KMS-11 (cell line): ENCODE data around the gene SHISA4.
"Not testable (repeated sequence)": the region's sequence is repeated elsewhere in the genome, so short reads cannot be mapped to it uniquely, and the experiment has no call there.

ENCODE experiments used
- H2AFZ ChIP-seq: fragments of 200-600 bp; sonication (generic); 2 replicates; pipeline ENCODE4 v1.6.1; 2016; ENCODE audit warnings: antibody characterized with exemption, mixed run types, low read depth
- H3K27ac ChIP-seq: fragments of 200-600 bp; sonication (generic); 2 replicates; pipeline ENCODE4 v1.6.1; 2016; ENCODE audit warnings: mild to moderate bottlenecking, mixed run types
- H3K27me3 ChIP-seq: fragments of 200-600 bp; sonication (generic); 2 replicates; pipeline ENCODE4 v1.6.1; 2017; ENCODE audit warnings: mild to moderate bottlenecking, low read depth, mixed run types, moderate library complexity; ENCODE audit not compliant: insufficient read depth
- H3K36me3 ChIP-seq: fragments of 200-600 bp; sonication (generic); 2 replicates; pipeline ENCODE4 v1.6.1; 2017; ENCODE audit warnings: mild to moderate bottlenecking, mixed run types; ENCODE audit not compliant: insufficient read depth
- H3K4me1 ChIP-seq: fragments of 200-600 bp; sonication (generic); 2 replicates; pipeline ENCODE4 v1.6.1; 2016; ENCODE audit warnings: mild to moderate bottlenecking, low read depth, mixed run types; ENCODE audit not compliant: poor library complexity, severe bottlenecking
- H3K4me2 ChIP-seq: fragments of 200-600 bp; sonication (generic); 2 replicates; pipeline ENCODE4 v1.7.0; 2016; ENCODE audit warnings: mild to moderate bottlenecking, mixed run types
- H3K4me3 ChIP-seq: fragments of 200-600 bp; sonication (generic); IDR thresholded peaks from 2 replicates; pipeline ENCODE4 v1.6.1; 2017; ENCODE audit warnings: low read depth, low read length, mixed read lengths; ENCODE audit not compliant: insufficient read depth
- H3K79me2 ChIP-seq: fragments of 200-600 bp; sonication (generic); 2 replicates; pipeline ENCODE4 v1.6.1; 2016; ENCODE audit warnings: low read depth, mixed run types; ENCODE audit not compliant: insufficient read depth
- H3K9ac ChIP-seq: fragments of 200-600 bp; sonication (generic); 2 replicates; pipeline ENCODE4 v1.6.1; 2016; ENCODE audit warnings: mild to moderate bottlenecking, mixed run types
- H4K20me1 ChIP-seq: fragments of 200-600 bp; sonication (generic); 2 replicates; pipeline ENCODE4 v1.6.1; 2016; ENCODE audit warnings: mild to moderate bottlenecking, mixed run types; ENCODE audit not compliant: insufficient read depth
- CTCF ChIP-seq: fragments of 200-600 bp; sonication (generic); conservative IDR thresholded peaks from 2 replicates; pipeline ENCODE4 v1.6.1; 2017; ENCODE audit warnings: low read depth, mild to moderate bottlenecking, antibody characterized with exemption, low read length, moderate library complexity, mixed read lengths

The SHISA4 gene

GRCh38 chr1:201849372-201850052 lies 39.2 kb upstream of the SHISA4 start:
- no peak overlapping the region for H3K4me2 ChIP-seq
- H2AFZ ChIP-seq, result no peak overlapping the region
- TF ChIP-seq CTCF, result no peak
- peaks cover 5% of the 10 kb centered on the region for H3K4me1 ChIP-seq
- H3K27ac ChIP-seq, result no peak overlapping the region
- H3K79me2 ChIP-seq, result peaks cover 28% of the 10 kb centered on the region
- H3K36me3 ChIP-seq, result peaks cover 14% of the 10 kb centered on the region; the same call in 1 of the 2 replicates
- H4K20me1 ChIP-seq, result peaks cover 18% of the 10 kb centered on the region
- no peak overlapping the region for H3K4me3 ChIP-seq
- no peaks in the 10 kb centered on the region for H3K27me3 ChIP-seq
- H3K9ac ChIP-seq, result no peak overlapping the region

GRCh38 chr1:201850053-201850397 lies 38.7 kb upstream of the SHISA4 start:
- no peak overlapping the region for H2AFZ ChIP-seq
- no peak overlapping the region for H3K4me2 ChIP-seq
- peaks cover 14% of the 10 kb centered on the region; the same call in 1 of the 2 replicates for H3K36me3 ChIP-seq
- no peak overlapping the region for H3K4me3 ChIP-seq
- H3K9ac ChIP-seq, result no peak overlapping the region
- H3K27me3 ChIP-seq, result no peaks in the 10 kb centered on the region
- H3K4me1 ChIP-seq, result peaks cover 5% of the 10 kb centered on the region
- no peak for TF ChIP-seq CTCF
- H3K27ac ChIP-seq, result no peak overlapping the region
- peaks cover 15% of the 10 kb centered on the region for H4K20me1 ChIP-seq
- H3K79me2 ChIP-seq, result peaks cover 23% of the 10 kb centered on the region

- Histone ChIP-seq H4K20me1 (peaks cover 6% of the 10 kb centered on the region; the same call in 1 of the 2 replicates), H3K4me2 (no peak overlapping the region), H2AFZ (no peak overlapping the region), H3K36me3 (peaks cover 25% of the 10 kb centered on the region; the same call in 1 of the 2 replicates), H3K79me2 (peaks cover 4% of the 10 kb centered on the region), H3K4me1 (peaks cover 3% of the 10 kb centered on the region), H3K27me3 (no peaks in the 10 kb centered on the region), H3K27ac (no peak overlapping the region), H3K9ac (no peak overlapping the region), H3K4me3 (no peak overlapping the region)
- TF ChIP-seq CTCF, result no peak
Measured at GRCh38 chr1:201851949-201852348, 36.7 kb upstream of the SHISA4 start.

DNA sequence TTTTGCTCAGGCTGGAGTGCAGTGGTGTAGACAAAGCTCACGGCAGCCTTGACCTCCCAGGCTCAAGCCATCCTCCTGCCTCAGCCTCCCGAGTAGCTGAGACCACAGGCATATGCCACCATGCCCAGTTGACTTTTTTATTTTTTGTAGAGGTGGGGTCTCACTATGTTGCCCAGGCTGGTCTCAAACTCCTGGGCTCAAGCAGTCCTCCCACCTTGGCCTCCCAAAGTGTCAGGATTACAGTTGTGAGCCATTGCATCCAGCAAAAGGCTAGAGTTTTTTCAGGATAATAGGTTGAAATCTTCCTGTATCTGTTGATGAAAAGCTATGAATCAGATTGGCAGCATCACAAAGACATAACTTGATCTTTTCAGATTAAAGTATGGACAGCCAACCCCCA lies 32.0 kb upstream of the SHISA4 start:
- not testable (repeated sequence) for H3K79me2 ChIP-seq, H3K9ac ChIP-seq, H3K27me3 ChIP-seq, H4K20me1 ChIP-seq, H3K4me2 ChIP-seq, H3K4me1 ChIP-seq, H3K27ac ChIP-seq, H3K4me3 ChIP-seq, H2AFZ ChIP-seq
- peaks cover 35% of the 10 kb centered on the region; the same call in 1 of the 2 replicates for H3K36me3 ChIP-seq

- H3K4me3 ChIP-seq, result no peak overlapping the region
- H4K20me1 ChIP-seq, result no peaks in the 10 kb centered on the region
- peaks cover 18% of the 10 kb centered on the region for H3K4me1 ChIP-seq
- no peak overlapping the region for H3K4me2 ChIP-seq
- H3K27ac ChIP-seq, result no peak overlapping the region
- TF ChIP-seq CTCF, result no peak
- H2AFZ ChIP-seq, result no peak overlapping the region
- H3K36me3 ChIP-seq, result peaks cover 31% of the 10 kb centered on the region; the same call in 1 of the 2 replicates
- H3K9ac ChIP-seq, result no peak overlapping the region
- H3K27me3 ChIP-seq, result no peaks in the 10 kb centered on the region
- no peaks in the 10 kb centered on the region for H3K79me2 ChIP-seq
Measured at GRCh38 chr1:201859424-201859823, 29.3 kb upstream of the SHISA4 start.
